DOHH2 (cell line): Measurements from ENCODE around the gene TRAPPC11.

Experiments
- H3F3A ChIP-seq: fragments of 200-600 bp; sonication (generic), shearing (Covaris generic); 2 replicates; pipeline ENCODE4 v1.6.0; 2016; ENCODE audit warnings: antibody characterized with exemption, mild to moderate bottlenecking; ENCODE audit not compliant: control insufficient read depth, insufficient read depth
- H3K27ac ChIP-seq: fragments of 200-600 bp; sonication (generic); 2 replicates; pipeline ENCODE4 v1.5.1; 2014; ENCODE audit warnings: low read depth, mild to moderate bottlenecking, low read length, moderate library complexity
- H3K27me3 ChIP-seq: fragments of 200-600 bp; sonication (generic); 2 replicates; pipeline ENCODE4 v1.6.1; 2014; ENCODE audit warnings: mild to moderate bottlenecking, low read length, mixed read lengths; ENCODE audit not compliant: control insufficient read depth
- H3K36me3 ChIP-seq: fragments of 200-600 bp; sonication (generic); 2 replicates; pipeline ENCODE4 v1.6.1; 2014; ENCODE audit warnings: mild to moderate bottlenecking, low read length, moderate library complexity, mixed read lengths; ENCODE audit not compliant: control insufficient read depth
- H3K4me1 ChIP-seq: fragments of 200-600 bp; sonication (generic); 2 replicates; pipeline ENCODE4 v1.6.1; 2014; ENCODE audit warnings: mild to moderate bottlenecking, low read length, mixed read lengths; ENCODE audit not compliant: control insufficient read depth
- H3K4me2 ChIP-seq: fragments of 200-600 bp; sonication (generic); 2 replicates; pipeline ENCODE4 v1.6.0; 2014; ENCODE audit warnings: mild to moderate bottlenecking, low read length, moderate library complexity
- H3K4me3 ChIP-seq: fragments of 200-600 bp; sonication (generic); 2 replicates; pipeline ENCODE4 v1.5.1; 2014; ENCODE audit warnings: mild to moderate bottlenecking, low read length, mixed read lengths
- H3K79me2 ChIP-seq: fragments of 200-600 bp; sonication (generic); 2 replicates; pipeline ENCODE4 v1.6.1; 2014; ENCODE audit warnings: mild to moderate bottlenecking, low read length, mixed read lengths; ENCODE audit not compliant: control insufficient read depth
- H3K9me2 ChIP-seq: fragments of 200-600 bp; sonication (generic); replicated peaks from 2 replicates; pipeline ENCODE4 v1.6.1; 2014; ENCODE audit warnings: mild to moderate bottlenecking, low read length, mixed read lengths; ENCODE audit not compliant: control insufficient read depth
- H3K9me3 ChIP-seq: fragments of 200-600 bp; sonication (generic); 2 replicates; pipeline ENCODE4 v1.6.1; 2014; ENCODE audit warnings: antibody characterized with exemption, low read length, mixed read lengths; ENCODE audit not compliant: control insufficient read depth, insufficient read depth
- H4K20me1 ChIP-seq: fragments of 200-600 bp; sonication (generic); 2 replicates; pipeline ENCODE4 v1.6.0; 2014; ENCODE audit warnings: low read depth, mild to moderate bottlenecking, antibody characterized with exemption, low read length, moderate library complexity; ENCODE audit not compliant: control insufficient read depth, insufficient read depth
- EZH2phosphoT487 ChIP-seq: fragments of 200-600 bp; sonication (generic); IDR thresholded peaks from 2 replicates; pipeline ENCODE4 v1.6.1; 2017; ENCODE audit warnings: borderline replicate concordance, mild to moderate bottlenecking, antibody characterized with exemption, low read length, moderate library complexity, mixed read lengths
- TF ChIP-seq, protein P1 (sequence below): fragments of 200-600 bp; sonication (generic); IDR thresholded peaks from one replicate; pipeline ENCODE4 v1.5.1; 2014; ENCODE audit warnings: antibody characterized with exemption, mild to moderate bottlenecking, low read depth, low read length; ENCODE audit not compliant: poor library complexity, severe bottlenecking

The TRAPPC11 gene

DNA sequence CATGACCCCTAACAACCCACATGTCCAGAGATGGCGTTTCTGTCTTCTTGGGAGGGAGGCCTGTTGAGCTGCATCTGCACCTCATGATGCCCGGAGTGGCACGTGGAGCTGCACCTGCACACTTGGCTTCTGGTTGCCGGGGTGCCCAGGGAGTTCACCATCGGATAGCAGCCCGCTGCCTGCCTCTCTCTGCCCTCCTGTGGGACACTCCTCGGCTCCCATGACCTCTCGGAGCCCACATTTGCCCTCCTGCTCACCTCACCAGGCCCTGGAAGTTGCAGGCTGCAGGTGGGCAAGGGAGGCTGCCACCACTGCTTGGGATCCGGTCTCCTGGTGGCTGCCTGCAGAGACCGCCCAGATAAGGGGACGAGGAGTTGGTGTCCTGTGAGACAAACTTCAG is 74.1 kb downstream of the TRAPPC11 start:
- Histone ChIP-seq H3K36me3 (no peaks in the 10 kb centered on the region), H3K79me2 (no peaks in the 10 kb centered on the region), H4K20me1 (no peaks in the 10 kb centered on the region), H3K4me1 (no peaks in the 10 kb centered on the region), H3K27me3 (no peaks in the 10 kb centered on the region), H3K4me3 (no peak overlapping the region), H3K9me3 (no peaks in the 10 kb centered on the region), H3K4me2 (no peak overlapping the region), H3F3A (no peaks in the 10 kb centered on the region), H3K9me2 (no peaks in the 10 kb centered on the region), H3K27ac (no peak overlapping the region)
- TF ChIP-seq, protein P1, sequence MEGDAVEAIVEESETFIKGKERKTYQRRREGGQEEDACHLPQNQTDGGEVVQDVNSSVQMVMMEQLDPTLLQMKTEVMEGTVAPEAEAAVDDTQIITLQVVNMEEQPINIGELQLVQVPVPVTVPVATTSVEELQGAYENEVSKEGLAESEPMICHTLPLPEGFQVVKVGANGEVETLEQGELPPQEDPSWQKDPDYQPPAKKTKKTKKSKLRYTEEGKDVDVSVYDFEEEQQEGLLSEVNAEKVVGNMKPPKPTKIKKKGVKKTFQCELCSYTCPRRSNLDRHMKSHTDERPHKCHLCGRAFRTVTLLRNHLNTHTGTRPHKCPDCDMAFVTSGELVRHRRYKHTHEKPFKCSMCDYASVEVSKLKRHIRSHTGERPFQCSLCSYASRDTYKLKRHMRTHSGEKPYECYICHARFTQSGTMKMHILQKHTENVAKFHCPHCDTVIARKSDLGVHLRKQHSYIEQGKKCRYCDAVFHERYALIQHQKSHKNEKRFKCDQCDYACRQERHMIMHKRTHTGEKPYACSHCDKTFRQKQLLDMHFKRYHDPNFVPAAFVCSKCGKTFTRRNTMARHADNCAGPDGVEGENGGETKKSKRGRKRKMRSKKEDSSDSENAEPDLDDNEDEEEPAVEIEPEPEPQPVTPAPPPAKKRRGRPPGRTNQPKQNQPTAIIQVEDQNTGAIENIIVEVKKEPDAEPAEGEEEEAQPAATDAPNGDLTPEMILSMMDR: no peak
- TF ChIP-seq EZH2phosphoT487: no peak

DNA sequence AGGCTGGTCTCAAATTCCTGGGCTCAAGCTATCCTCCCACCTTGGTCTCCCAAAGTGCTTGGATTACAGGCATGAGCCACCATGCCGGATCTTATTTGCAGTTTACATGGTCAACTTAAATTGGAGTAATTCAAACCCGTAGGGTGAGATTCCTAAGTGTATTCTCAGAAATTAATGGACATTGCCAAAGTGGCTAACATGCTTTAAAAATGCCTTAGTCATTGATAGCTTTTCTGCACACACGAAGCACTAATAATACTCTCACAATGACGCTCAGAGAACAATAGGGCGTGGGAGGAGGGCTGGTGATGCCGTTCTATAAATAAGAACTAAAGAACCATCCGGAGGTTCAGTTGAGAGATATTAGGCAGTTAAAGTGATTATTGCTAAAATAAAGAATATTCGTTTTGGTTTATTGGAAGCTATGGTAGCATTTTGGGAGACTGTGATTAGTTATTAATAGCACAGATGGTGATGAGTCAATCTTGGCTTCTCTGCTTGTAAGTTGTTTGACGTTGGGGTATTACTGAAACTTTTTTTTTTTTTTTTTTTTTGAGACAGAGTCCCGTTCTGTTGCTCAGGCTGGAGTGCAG is 79.1 kb downstream of the TRAPPC11 start:
- TF ChIP-seq EZH2phosphoT487: no peak
- TF ChIP-seq, protein P1: no peak
- Histone ChIP-seq H3K9me2 (no peaks in the 10 kb centered on the region), H3K79me2 (no peaks in the 10 kb centered on the region), H3K4me1 (no peaks in the 10 kb centered on the region), H3K36me3 (no peaks in the 10 kb centered on the region), H3F3A (no peaks in the 10 kb centered on the region), H3K27ac (no peak overlapping the region), H3K27me3 (no peaks in the 10 kb centered on the region), H4K20me1 (no peaks in the 10 kb centered on the region), H3K4me2 (no peak overlapping the region), H3K9me3 (no peaks in the 10 kb centered on the region), H3K4me3 (no peak overlapping the region)

DNA sequence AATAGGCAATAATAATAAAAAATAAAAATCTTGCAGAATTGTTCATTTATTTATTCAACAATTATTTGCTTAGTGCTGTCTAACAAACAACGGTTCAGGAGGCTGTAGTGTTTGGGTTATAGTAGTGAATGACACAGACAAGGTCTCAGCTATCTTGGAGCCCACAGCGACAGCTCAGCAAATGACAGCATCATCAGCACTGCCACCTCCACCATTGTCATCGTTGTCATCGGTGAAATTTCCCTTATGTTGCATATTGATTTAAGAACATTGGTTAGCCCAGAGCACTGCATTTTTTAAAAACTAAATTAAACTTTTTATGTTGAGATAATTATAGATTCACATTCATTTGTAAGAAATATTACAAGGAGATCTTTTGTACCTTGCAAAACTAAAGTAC is 79.9 kb downstream of the TRAPPC11 start:
- H3K27ac ChIP-seq: no peak overlapping the region
- no peaks in the 10 kb centered on the region for H4K20me1 ChIP-seq
- no peaks in the 10 kb centered on the region for H3K36me3 ChIP-seq
- no peaks in the 10 kb centered on the region for H3K9me2 ChIP-seq
- H3K4me1 ChIP-seq: no peaks in the 10 kb centered on the region
- H3K4me2 ChIP-seq: no peak overlapping the region
- no peaks in the 10 kb centered on the region for H3F3A ChIP-seq
- H3K9me3 ChIP-seq: no peaks in the 10 kb centered on the region
- H3K79me2 ChIP-seq: no peaks in the 10 kb centered on the region
- TF ChIP-seq EZH2phosphoT487: no peak
- TF ChIP-seq, protein P1: no peak
- no peak overlapping the region for H3K4me3 ChIP-seq
- H3K27me3 ChIP-seq: no peaks in the 10 kb centered on the region
